Measurements from ENCODE around the gene TECRL.

- TF ChIP-seq CTCF (conservative IDR thresholded peaks at IDR 0.05; ENCODE audit: low read depth, low read length) (no peak), EZH2 (IDR thresholded peaks at IDR 0.05; ENCODE audit: borderline replicate concordance, low read depth, low read length, poor library complexity, severe bottlenecking) (no peak)
Measured at GRCh38 chr4:64305565-64306254, 103.5 kb downstream of the TECRL start.

All from A673 (cell line).